HepG2 (cell line): ENCODE measurements around the gene ZFP82. TPM values are rescaled to one million over a fixed set of nuclear protein-coding genes. Genes with fewer than 3 reads are reported as not detected.

Experiments
- CEBPG ChIP-seq: IDR thresholded peaks from 2 replicates; pipeline ENCODE4 v1.6.1; 2016
- GFI1 ChIP-seq: sonication (generic); formaldehyde crosslinking; IDR thresholded peaks from 2 replicates; pipeline ENCODE4 v1.5.0; 2020; ENCODE audit warnings: missing genetic modification reagents, mild to moderate bottlenecking, borderline replicate concordance
- HCFC1 ChIP-seq: fragments of 150-350 bp; IDR thresholded peaks from 2 replicates; pipeline ENCODE4 v1.6.1; 2014; ENCODE audit warnings: low read depth, low read length
- HNF4G ChIP-seq, 2 experiments: sonication (generic) in 1 of 2; formaldehyde crosslinking in 1 of 2; IDR thresholded peaks; 2 replicates each; pipeline versions ENCODE4 v1.4.0 to v1.6.1; 2011 to 2020; ENCODE audit warnings: borderline replicate concordance in 2 of 2, low read depth in 2 of 2, mild to moderate bottlenecking in 2 of 2, low read length in 1 of 2, missing genetic modification reagents in 1 of 2, moderate library complexity in 1 of 2
- MLX ChIP-seq: IDR thresholded peaks from 2 replicates; pipeline ENCODE4 v1.6.1; 2016
- NONO ChIP-seq, 2 experiments: fragments of 450-650 bp in 1 of 2; sonication (generic) in 1 of 2; formaldehyde crosslinking in 1 of 2; IDR thresholded peaks in 1 of 2; conservative IDR thresholded peaks in 1 of 2; 2 replicates each; pipeline versions ENCODE4 v1.6.1 to v1.8.0; 2017 to 2022; ENCODE audit warnings: mild to moderate bottlenecking in 1 of 2, missing genetic modification reagents in 1 of 2, moderate library complexity in 1 of 2
- TBX2 ChIP-seq: sonication (generic); formaldehyde crosslinking; IDR thresholded peaks from 2 replicates; pipeline ENCODE4 v1.5.0; 2020; ENCODE audit warnings: missing genetic modification reagents, mild to moderate bottlenecking, borderline replicate concordance
- TEAD3 ChIP-seq: optimal IDR thresholded peaks from 2 replicates; pipeline ENCODE3; 2016; ENCODE audit warnings: borderline replicate concordance
- ZFP37 ChIP-seq: sonication (generic); formaldehyde crosslinking; IDR thresholded peaks from 2 replicates; pipeline ENCODE4 v1.4.0; 2020; ENCODE audit warnings: missing genetic modification reagents, borderline replicate concordance
- ZNF251 ChIP-seq: sonication (generic); formaldehyde crosslinking; IDR thresholded peaks from 2 replicates; pipeline ENCODE4 v1.9.0; 2021; ENCODE audit warnings: mild to moderate bottlenecking, missing genetic modification reagents
- ZNF558 ChIP-seq: sonication (generic); formaldehyde crosslinking; IDR thresholded peaks from 2 replicates; pipeline ENCODE4 v1.9.0; 2022; ENCODE audit warnings: mild to moderate bottlenecking, missing genetic modification reagents, borderline replicate concordance
- ZNF704 ChIP-seq: sonication (generic); formaldehyde crosslinking; IDR thresholded peaks from 2 replicates; pipeline ENCODE4 v1.8.1; 2023; ENCODE audit warnings: mild to moderate bottlenecking, inconsistent platforms, moderate library complexity, missing genetic modification reagents, borderline replicate concordance
- polyA plus RNA-seq, 8 experiments: library from polyadenylated mRNA; depleted of rRNA in 3 of 8; stranded (reverse) in 7 of 8; unstranded in 1 of 8; fragments of >200 nt; fragmentation: Illumina TruSeq in 4 of 8; extraction: Trizol in 4 of 8; gene quantifications; 2 replicates each; pipeline versions ENCODE4 v1.2.1 to v1.2.3, GENCODE V29; 2011 to 2016; ENCODE audit warnings: low read depth in 4 of 8, missing spikeins in 1 of 8, mixed read lengths in 1 of 8; ENCODE audit not compliant: insufficient read depth in 1 of 8
- total RNA-seq, 5 experiments: library from RNA; depleted of rRNA; stranded (reverse); fragments of >200 nt; fragmentation: Illumina TruSeq; extraction: Trizol; gene quantifications; 2 replicates each; pipeline ENCODE4 v1.2.3, GENCODE V29; 2016; ENCODE audit warnings: low read depth in 1 of 5
- TF ChIP-seq, protein P1 (sequence below): sonication (generic); formaldehyde crosslinking; IDR thresholded peaks from 2 replicates; pipeline ENCODE4 v1.4.0; 2020; ENCODE audit warnings: missing genetic modification reagents, borderline replicate concordance
- TF ChIP-seq, protein P2 (sequence below): IDR thresholded peaks from 2 replicates; pipeline ENCODE4 v1.6.1; 2016; ENCODE audit warnings: missing biosample characterization, missing genetic modification reagents, low read depth
- TF ChIP-seq, protein P3 (sequence below): sonication (generic); formaldehyde crosslinking; IDR thresholded peaks from 2 replicates; pipeline ENCODE4 v1.4.0; 2020; ENCODE audit warnings: mild to moderate bottlenecking, missing genetic modification reagents

ZFP82 gene
- total and polyA plus RNA-seq, 2 of the 13 experiments (the other 11 are each of a cell fraction or from before 2014, with no cell fraction given): 1.7 to 4.3 TPM

GRCh38 chr19:36378625-36379509 is 39.6 kb downstream of the ZFP82 start, which contains the start of gene ZFP14 (continued):
- TF ChIP-seq, protein P1, sequence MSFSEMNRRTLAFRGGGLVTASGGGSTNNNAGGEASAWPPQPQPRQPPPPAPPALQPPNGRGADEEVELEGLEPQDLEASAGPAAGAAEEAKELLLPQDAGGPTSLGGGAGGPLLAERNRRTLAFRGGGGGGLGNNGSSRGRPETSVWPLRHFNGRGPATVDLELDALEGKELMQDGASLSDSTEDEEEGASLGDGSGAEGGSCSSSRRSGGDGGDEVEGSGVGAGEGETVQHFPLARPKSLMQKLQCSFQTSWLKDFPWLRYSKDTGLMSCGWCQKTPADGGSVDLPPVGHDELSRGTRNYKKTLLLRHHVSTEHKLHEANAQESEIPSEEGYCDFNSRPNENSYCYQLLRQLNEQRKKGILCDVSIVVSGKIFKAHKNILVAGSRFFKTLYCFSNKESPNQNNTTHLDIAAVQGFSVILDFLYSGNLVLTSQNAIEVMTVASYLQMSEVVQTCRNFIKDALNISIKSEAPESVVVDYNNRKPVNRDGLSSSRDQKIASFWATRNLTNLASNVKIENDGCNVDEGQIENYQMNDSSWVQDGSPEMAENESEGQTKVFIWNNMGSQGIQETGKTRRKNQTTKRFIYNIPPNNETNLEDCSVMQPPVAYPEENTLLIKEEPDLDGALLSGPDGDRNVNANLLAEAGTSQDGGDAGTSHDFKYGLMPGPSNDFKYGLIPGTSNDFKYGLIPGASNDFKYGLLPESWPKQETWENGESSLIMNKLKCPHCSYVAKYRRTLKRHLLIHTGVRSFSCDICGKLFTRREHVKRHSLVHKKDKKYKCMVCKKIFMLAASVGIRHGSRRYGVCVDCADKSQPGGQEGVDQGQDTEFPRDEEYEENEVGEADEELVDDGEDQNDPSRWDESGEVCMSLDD (CRISPR knock-in tag): no peak
- TF ChIP-seq ZNF558 (peak; percentile 37; the same call in 1 of the 2 replicates), ZNF251 (0 out of 2 replicates have a peak, but pooled peaks have one; percentile 46), CEBPG (CRISPR knock-in tag) (0 out of 2 replicates have a peak, but pooled peaks have one; percentile 25), TEAD3 (CRISPR knock-in tag) (peak; percentile 70), HCFC1 (peak; percentile 88), HNF4G (IDR thresholded peaks at IDR 0.05; ENCODE audit: borderline replicate concordance, low read depth, low read length) (0 out of 2 replicates have a peak, but pooled peaks have one; percentile 20), HNF4G (CRISPR knock-in tag; IDR thresholded peaks at IDR 0.05; ENCODE audit: borderline replicate concordance, low read depth) (peak; percentile 23; the same call in 1 of the 2 replicates), ZFP37 (CRISPR knock-in tag) (no peak; the same call in 1 of the 2 replicates), MLX (peak; percentile 34; the same call in 1 of the 2 replicates), NONO (IDR thresholded peaks at IDR 0.05) (no peak), NONO (CRISPR knock-in tag; conservative IDR thresholded peaks at IDR 0.05) (peak; percentile 87), TBX2 (CRISPR knock-in tag) (no peak), GFI1 (CRISPR knock-in tag) (no peak), ZNF704 (CRISPR knock-in tag) (no peak)
- TF ChIP-seq, protein P2, sequence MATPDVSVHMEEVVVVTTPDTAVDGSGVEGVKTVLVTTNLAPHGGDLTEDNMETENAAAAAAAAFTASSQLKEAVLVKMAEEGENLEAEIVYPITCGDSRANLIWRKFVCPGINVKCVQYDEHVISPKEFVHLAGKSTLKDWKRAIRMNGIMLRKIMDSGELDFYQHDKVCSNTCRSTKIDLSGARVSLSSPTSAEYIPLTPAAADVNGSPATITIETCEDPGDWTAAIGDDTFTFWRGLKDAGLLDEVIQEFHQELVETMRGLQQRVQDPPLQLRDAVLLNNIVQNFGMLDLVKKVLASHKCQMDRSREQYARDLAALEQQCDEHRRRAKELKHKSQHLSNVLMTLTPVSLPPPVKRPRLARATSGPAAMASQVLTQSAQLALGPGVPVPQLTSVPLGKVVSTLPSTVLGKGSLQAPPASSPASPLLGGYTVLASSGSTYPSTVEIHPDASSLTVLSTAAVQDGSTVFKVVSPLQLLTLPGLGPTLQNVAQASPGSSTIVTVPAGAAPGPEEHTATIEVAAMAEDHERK (CRISPR knock-in tag): no peak
- TF ChIP-seq, protein P3, sequence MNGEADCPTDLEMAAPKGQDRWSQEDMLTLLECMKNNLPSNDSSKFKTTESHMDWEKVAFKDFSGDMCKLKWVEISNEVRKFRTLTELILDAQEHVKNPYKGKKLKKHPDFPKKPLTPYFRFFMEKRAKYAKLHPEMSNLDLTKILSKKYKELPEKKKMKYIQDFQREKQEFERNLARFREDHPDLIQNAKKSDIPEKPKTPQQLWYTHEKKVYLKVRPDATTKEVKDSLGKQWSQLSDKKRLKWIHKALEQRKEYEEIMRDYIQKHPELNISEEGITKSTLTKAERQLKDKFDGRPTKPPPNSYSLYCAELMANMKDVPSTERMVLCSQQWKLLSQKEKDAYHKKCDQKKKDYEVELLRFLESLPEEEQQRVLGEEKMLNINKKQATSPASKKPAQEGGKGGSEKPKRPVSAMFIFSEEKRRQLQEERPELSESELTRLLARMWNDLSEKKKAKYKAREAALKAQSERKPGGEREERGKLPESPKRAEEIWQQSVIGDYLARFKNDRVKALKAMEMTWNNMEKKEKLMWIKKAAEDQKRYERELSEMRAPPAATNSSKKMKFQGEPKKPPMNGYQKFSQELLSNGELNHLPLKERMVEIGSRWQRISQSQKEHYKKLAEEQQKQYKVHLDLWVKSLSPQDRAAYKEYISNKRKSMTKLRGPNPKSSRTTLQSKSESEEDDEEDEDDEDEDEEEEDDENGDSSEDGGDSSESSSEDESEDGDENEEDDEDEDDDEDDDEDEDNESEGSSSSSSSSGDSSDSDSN (CRISPR knock-in tag): peak; percentile 86
